ENCODE measurements around the gene UTS2.
A peak's percentile ranks its signal among the peaks of the same experiment; 100 is the strongest.

UTS2 gene

GRCh38 chr1:7862211-7863060, 9.6 kb upstream of the UTS2 start:
- DNase-seq, result no peak

GRCh38 chr1:7861452-7861851, 8.6 kb upstream of the UTS2 start:
- no peak for DNase-seq

GRCh38 chr1:7860130-7860529, 7.3 kb upstream of the UTS2 start:
- DNase-seq, result no peak

- DNase-seq, result no peak
These were observed 6.5 kb upstream of the UTS2 start for GRCh38 chr1:7859406-7859805.

- DNase-seq, result no peak
These were observed 5.1 kb upstream of the UTS2 start for GRCh38 chr1:7857985-7858384.

- DNase-seq, result no peak
These were observed 4.1 kb upstream of the UTS2 start for GRCh38 chr1:7857000-7857399.

GRCh38 chr1:7856345-7856744, 3.5 kb upstream of the UTS2 start:
- peak; percentile 13 for DNase-seq

GRCh38 chr1:7853684-7854026, 790 bp upstream of the UTS2 start:
- DNase-seq, result no peak

- no peak for DNase-seq
These were observed 2.1 kb downstream of the UTS2 start for GRCh38 chr1:7850786-7851185.

GRCh38 chr1:7847599-7847998, 5.3 kb downstream of the UTS2 start:
- DNase-seq, result no peak

GRCh38 chr1:7846656-7847055, 6.2 kb downstream of the UTS2 start:
- no peak for DNase-seq

- DNase-seq, result no peak
These were observed 7.1 kb downstream of the UTS2 start for GRCh38 chr1:7845761-7846160.

GRCh38 chr1:7842517-7842916, 10.3 kb downstream of the UTS2 start:
- no peak for DNase-seq

GRCh38 chr1:7839526-7839925, 13.3 kb downstream of the UTS2 start:
- no peak for DNase-seq

GRCh38 chr1:7838714-7839113, 14.2 kb downstream of the UTS2 start:
- DNase-seq, result no peak

GRCh38 chr1:7833035-7833434, 19.8 kb downstream of the UTS2 start:
- no peak for DNase-seq

- no peak for DNase-seq
These were observed 21.4 kb downstream of the UTS2 start for GRCh38 chr1:7831458-7831857.

GRCh38 chr1:7827126-7827955, 25.5 kb downstream of the UTS2 start:
- no peak for DNase-seq

- DNase-seq, result no peak
These were observed 26.5 kb downstream of the UTS2 start for GRCh38 chr1:7826363-7826762.

- no peak for DNase-seq
These were observed 28.2 kb downstream of the UTS2 start for GRCh38 chr1:7824701-7825100.

GRCh38 chr1:7821282-7821681, 31.6 kb downstream of the UTS2 start:
- no peak for DNase-seq

GRCh38 chr1:7813677-7814373, 39.0 kb downstream of the UTS2 start:
- DNase-seq, result no peak

- DNase-seq, result no peak
These were observed 41.4 kb downstream of the UTS2 start for GRCh38 chr1:7811476-7811875.

- no peak for DNase-seq
These were observed 42.5 kb downstream of the UTS2 start for GRCh38 chr1:7810395-7810794.

All from DMS79 treated with DMSO at 0.1 percent for 48 hours (cell line).